GM12878 (cell line): Measurements from ENCODE around the gene SAMD4A.

ENCODE experiments used
- CBX5 ChIP-seq: sonication (generic); IDR thresholded peaks from 2 replicates; pipeline ENCODE4 v1.6.1; 2016; ENCODE audit warnings: low read depth, moderate library complexity, mild to moderate bottlenecking, inconsistent platforms
- CHD2 ChIP-seq: IDR thresholded peaks from 2 replicates; pipeline ENCODE4 v1.6.1; 2011; ENCODE audit warnings: low read depth, low read length, improper control_type of control experiment, borderline replicate concordance
- CREM ChIP-seq: IDR thresholded peaks from 2 replicates; pipeline ENCODE4 v1.6.1; 2014; ENCODE audit warnings: antibody characterized with exemption, low read depth
- CTCF ChIP-seq, 3 experiments: IDR thresholded peaks in 2 of 3; conservative IDR thresholded peaks in 1 of 3; 2 replicates each; pipeline ENCODE4 v1.5.1; 2011; ENCODE audit warnings: low read depth in 3 of 3, low read length in 3 of 3, mild to moderate bottlenecking in 3 of 3, control low read depth in 2 of 3, moderate library complexity in 2 of 3, inconsistent platforms in 1 of 3, mixed read lengths in 1 of 3; ENCODE audit not compliant: control insufficient read depth in 2 of 3, insufficient read depth in 1 of 3; ENCODE audit errors: extremely low read depth in 1 of 3
- GABPA ChIP-seq: IDR thresholded peaks from 2 replicates; pipeline ENCODE4 v1.6.1; 2014; ENCODE audit warnings: antibody characterized with exemption, low read depth, mild to moderate bottlenecking, inconsistent platforms
- POLR2AphosphoS5 ChIP-seq: IDR thresholded peaks from 2 replicates; pipeline ENCODE4 v1.6.1; 2011; ENCODE audit warnings: mild to moderate bottlenecking, low read length, inconsistent platforms
- RB1 ChIP-seq: fragments of 450-650 bp; formaldehyde crosslinking; IDR thresholded peaks from 2 replicates; pipeline ENCODE4 v1.6.1; 2017; ENCODE audit warnings: mild to moderate bottlenecking, borderline replicate concordance
- SIN3A ChIP-seq: IDR thresholded peaks from 2 replicates; pipeline ENCODE4 v1.6.1; 2012; ENCODE audit warnings: low read depth, low read length, improper control_type of control experiment
- SMC3 ChIP-seq: IDR thresholded peaks from 2 replicates; pipeline ENCODE4 v1.6.1; 2011; ENCODE audit warnings: low read length, improper control_type of control experiment, borderline replicate concordance
- SP1 ChIP-seq: IDR thresholded peaks from one replicate; pipeline ENCODE4 v1.6.1; 2011; ENCODE audit warnings: low read depth, low read length
- ZBTB40 ChIP-seq: fragments of 450-650 bp; IDR thresholded peaks from 2 replicates; pipeline ENCODE4 v1.6.1; 2016; ENCODE audit warnings: mild to moderate bottlenecking, moderate library complexity, borderline replicate concordance
- ZNF384 ChIP-seq: IDR thresholded peaks from 2 replicates; pipeline ENCODE4 v1.6.1; 2012; ENCODE audit warnings: low read depth, mild to moderate bottlenecking, low read length, improper control_type of control experiment, borderline replicate concordance

DNA sequence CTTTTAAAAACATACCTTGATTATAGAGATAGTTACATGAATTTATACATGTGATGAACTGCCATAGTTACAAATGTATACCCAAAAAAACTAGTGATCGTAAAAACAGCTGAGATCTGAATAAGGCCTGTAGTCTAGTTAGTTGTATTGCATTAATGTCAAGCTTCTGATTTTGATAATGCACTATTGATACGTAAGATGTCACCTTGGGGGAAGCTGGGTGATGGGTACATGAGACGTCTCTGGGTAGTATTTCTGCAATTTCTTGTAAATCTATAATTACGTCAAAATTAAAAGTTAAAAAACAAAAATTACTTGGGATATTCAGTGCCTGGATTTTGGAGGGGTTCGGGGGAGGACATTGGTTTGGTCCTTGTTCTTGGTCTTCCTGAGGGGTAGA lies 144.4 kb downstream of the SAMD4A start:
- no peak for TF ChIP-seq ZNF384
- no peak for TF ChIP-seq SP1
- no peak for TF ChIP-seq CREM
- TF ChIP-seq SMC3: no peak
- TF ChIP-seq POLR2AphosphoS5: no peak
- TF ChIP-seq ZBTB40: no peak
- TF ChIP-seq SIN3A: no peak
- no peak for TF ChIP-seq CTCF (IDR thresholded peaks at IDR 0.05 in 2 of 3, conservative IDR thresholded peaks at IDR 0.05 in 1 of 3; ENCODE audit: control insufficient read depth in 2 of 3, extremely low read depth in 1 of 3, insufficient read depth in 1 of 3, low read depth in 3 of 3, low read length in 3 of 3)
- TF ChIP-seq RB1: no peak
- TF ChIP-seq CBX5: no peak
- TF ChIP-seq GABPA: no peak
- no peak for TF ChIP-seq CHD2
